ENCODE data around the gene PROZ.

DNA sequence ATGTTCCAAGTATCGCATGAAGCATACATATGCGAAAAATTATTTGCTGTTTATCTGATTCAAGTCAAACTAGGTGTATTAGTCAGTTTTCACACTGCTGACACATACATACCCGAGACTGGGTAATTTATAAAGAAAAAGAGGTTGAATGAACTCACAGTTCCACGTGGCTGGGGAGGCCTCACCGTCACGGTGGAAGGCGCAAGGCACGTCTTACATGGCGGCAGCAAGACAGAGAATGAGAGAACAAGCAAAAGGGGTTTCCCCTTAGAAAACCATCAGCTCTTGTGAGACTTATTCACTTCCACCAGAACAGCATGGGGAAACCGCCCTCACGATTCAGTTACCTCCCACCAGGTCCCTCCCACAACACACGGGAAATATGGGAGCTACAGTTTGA, 13.0 kb upstream of the PROZ start:
- TF ChIP-seq, protein P1, sequence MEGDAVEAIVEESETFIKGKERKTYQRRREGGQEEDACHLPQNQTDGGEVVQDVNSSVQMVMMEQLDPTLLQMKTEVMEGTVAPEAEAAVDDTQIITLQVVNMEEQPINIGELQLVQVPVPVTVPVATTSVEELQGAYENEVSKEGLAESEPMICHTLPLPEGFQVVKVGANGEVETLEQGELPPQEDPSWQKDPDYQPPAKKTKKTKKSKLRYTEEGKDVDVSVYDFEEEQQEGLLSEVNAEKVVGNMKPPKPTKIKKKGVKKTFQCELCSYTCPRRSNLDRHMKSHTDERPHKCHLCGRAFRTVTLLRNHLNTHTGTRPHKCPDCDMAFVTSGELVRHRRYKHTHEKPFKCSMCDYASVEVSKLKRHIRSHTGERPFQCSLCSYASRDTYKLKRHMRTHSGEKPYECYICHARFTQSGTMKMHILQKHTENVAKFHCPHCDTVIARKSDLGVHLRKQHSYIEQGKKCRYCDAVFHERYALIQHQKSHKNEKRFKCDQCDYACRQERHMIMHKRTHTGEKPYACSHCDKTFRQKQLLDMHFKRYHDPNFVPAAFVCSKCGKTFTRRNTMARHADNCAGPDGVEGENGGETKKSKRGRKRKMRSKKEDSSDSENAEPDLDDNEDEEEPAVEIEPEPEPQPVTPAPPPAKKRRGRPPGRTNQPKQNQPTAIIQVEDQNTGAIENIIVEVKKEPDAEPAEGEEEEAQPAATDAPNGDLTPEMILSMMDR (IDR thresholded peaks at IDR 0.05; ENCODE audit: insufficient read depth, low read depth, low read length): no peak
- no peak for TF ChIP-seq EZH2 (IDR thresholded peaks at IDR 0.05; ENCODE audit: insufficient read depth, low read length)

Data from astrocyte (in vitro differentiated cells and primary cell).